HG02763 (cell line): ENCODE measurements around the gene ING1.
A peak's percentile ranks its signal among the peaks of the same experiment; 100 is the strongest.
"Not testable (repeated sequence)": the region's sequence is repeated elsewhere in the genome, so short reads cannot be mapped to it uniquely, and the experiment has no call there.

Experiments
- ATAC-seq: cut with Tn5 transposase; IDR thresholded peaks from one replicate; pipeline ENCODE4 v1.9.1; 2021; ENCODE audit warnings: mild to moderate bottlenecking, moderate library complexity; ENCODE audit not compliant: unreplicated experiment

ING1 gene

GRCh38 chr13:110713642-110713952, at the start of gene ING1:
TSS of gene ING1 (plus strand) at chr13:110713700. CDS start at chr13:110714150, 450 bp downstream.
- ATAC-seq = no peak

DNA sequence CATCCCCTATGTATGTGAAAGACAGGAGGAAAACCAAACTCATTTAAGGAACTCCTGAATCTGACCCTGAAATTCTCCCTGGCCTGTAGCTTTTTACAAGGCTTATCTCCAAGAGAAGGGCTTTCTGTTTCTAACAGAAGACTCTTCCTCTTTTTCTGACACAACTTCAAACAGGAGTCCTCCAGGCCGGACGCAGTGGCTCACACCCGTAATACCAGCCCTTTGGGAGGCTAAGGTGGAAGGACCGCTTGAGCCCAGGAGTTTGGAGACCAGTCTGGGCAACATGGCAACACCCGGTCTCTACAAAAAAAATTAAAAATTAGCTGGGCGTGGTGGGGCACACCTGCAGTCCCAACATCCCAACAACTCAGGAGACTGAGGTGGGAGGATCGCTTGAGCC, 49.5 kb upstream of the ING1 start:
- no peak for ATAC-seq

GRCh38 chr13:110664673-110665072, 48.8 kb upstream of the ING1 start:
- no peak for ATAC-seq

- no peak for ATAC-seq
These were observed 47.8 kb upstream of the ING1 start for GRCh38 chr13:110665491-110666254.

DNA sequence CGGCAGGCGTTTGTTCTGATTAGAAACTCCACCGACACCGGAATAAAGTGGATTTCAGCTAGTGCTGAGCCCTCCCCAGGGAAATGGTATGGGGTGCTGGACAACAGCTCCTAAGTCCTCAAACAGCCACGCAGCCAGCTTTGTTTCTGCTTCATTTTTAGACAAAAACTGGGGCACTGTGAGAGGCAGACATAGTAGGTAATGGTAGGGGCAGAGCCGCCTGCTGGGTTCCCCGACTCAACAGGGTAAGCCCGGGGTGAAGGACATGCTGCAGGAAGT, 47.3 kb upstream of the ING1 start:
- no peak for ATAC-seq

DNA sequence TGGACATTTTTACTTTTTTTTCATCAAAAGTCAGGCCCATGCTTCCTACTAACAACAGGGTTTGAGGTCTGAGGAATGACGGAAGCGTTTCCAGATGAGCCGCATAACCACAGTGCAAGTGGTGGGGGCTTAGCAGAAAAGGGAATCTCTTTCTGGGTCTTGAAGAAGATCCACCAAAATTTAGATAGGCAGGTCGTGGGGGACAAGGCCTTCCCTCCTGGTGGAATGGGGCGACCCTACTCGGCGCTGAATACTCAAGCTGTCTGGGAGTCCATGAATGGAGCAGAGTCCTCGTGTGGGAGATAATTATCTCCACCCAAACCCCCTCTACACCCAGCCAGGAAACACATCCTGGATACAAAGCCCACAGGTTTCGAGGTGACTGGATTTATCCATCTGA, 44.5 kb upstream of the ING1 start:
- ATAC-seq = no peak

GRCh38 chr13:110669814-110670213, 43.7 kb upstream of the ING1 start:
- not testable (repeated sequence) for ATAC-seq

DNA sequence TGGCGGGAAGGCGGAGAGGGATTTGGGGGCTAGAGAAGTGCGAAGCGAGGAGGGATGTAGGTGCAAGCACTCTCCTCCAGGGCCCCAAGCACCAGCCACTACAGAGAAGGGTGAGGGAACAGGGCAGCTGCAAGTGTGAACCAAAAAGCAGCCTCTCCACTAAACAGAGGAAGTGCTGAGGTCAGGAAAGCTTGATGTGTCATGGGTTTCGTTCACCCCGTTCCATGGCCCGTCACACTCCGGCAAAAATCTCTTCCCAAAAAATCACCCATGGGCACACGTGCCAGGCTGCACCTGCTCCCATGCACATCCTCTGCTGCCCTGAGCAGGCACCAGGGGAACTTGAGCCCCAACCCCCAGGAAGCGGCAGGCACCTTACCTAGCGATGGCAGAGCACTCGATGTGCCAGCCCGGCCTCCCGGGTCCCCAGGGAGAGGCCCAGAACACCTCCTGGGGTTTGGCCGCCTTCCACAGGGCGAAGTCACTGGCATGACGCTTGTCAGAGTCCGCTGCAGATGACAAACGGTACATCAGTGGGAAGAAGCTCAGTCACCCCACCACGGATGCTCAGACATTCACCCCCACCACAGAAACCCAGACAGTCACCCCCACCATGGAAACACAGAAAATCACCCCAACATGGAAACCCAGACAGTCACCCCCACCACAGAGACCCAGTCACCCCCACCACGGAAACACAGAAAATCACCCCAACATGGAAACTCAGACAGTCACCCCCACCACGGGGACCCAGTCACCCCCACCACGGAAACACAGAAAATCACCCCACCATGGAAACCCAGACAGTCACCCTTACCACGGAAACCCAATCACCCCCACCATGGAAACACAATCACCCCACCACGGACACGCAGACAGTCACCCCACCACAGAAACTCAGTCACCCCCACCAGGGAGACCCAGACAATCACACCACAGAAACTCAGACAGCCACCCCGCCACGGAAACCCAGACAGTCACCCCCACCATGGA, 36.6 kb upstream of the ING1 start:
- peak; percentile 64 for ATAC-seq

- no peak for ATAC-seq
These were observed 35.6 kb upstream of the ING1 start for GRCh38 chr13:110677731-110678545.

GRCh38 chr13:110680852-110681251, 32.6 kb upstream of the ING1 start:
- no peak for ATAC-seq

GRCh38 chr13:110681868-110682550, 31.5 kb upstream of the ING1 start:
- ATAC-seq = no peak

DNA sequence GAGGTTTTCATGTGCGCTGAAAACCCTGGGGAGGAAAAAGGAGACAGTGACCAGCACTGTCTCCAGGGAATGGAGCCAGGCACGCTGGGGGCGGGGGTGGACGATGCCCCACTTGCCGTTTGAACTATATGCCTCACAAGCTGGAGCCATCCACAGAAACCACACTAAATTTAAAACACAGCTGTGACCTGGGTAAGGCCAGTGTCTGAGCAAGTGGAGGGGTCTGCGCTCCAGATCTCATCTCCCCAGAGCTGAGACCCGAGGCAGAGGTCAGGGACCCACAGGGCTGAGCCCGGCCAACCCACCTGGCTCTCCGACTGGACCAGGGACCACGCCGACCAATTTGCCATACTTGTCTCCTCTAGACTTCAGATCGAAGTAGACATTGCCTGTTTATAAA, 30.8 kb upstream of the ING1 start:
- ATAC-seq = no peak

GRCh38 chr13:110683203-110683883, 30.2 kb upstream of the ING1 start:
- no peak for ATAC-seq

DNA sequence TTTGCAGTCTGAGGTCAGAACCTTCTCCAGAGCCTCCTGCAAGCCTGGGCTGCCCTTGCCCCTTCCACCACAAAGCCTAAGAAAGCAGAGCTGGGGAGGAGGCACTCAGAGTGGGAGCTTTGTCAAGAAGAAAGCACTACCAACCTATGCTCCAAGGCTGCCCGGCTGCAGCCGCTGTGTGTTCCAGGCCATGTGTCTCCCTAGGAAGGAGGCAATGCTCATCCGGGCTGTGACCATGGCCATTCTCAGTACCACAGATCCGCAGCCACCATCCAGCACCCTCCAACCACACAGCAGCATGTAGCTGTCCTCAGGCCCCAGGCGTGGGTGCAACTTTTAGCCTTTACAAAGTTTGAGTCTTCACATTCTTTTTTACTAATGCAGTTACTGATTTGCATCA, 29.6 kb upstream of the ING1 start:
- no peak for ATAC-seq

- no peak for ATAC-seq
These were observed 29.0 kb upstream of the ING1 start for GRCh38 chr13:110684388-110685056.

GRCh38 chr13:110685305-110686020, 28.0 kb upstream of the ING1 start:
- no peak for ATAC-seq

DNA sequence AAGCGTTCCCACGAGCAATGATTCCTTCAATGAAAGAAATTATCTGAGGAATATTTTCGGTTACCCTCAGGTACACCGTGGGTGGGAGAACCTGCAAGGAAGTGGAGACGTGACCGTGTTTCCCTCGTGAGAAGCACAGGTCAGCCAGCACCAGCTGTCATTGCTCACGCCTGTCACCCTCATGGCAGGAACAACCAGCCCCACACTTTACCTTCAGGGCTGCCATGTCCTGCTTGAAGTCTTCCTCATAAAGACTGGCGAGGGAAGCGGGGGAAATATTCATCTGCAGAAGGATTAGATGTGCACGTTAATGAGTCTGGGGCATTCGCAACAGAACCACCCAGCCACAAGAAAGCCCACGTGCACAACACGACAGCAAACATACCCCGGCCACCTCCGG, 25.8 kb upstream of the ING1 start:
- ATAC-seq = no peak

- no peak for ATAC-seq
These were observed 24.5 kb upstream of the ING1 start for GRCh38 chr13:110689041-110689440.

DNA sequence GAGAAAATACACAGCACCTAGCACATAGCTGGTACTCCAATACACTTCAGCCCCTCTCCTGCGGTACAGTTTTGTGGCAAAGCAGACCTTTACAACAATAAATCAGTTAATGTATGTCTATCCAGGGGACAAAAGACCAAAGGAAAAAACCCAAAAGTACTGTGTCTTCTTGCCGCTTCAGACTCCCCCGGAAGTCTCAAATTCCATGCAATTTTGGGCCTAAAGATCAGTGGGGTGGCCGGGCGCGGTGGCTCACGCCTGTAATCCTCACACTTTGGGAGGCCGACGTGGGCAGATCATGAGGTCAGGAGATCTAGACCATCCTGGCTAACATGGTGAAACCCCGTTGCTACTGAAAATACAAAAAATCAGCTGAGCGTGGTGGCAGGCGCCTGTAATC, 23.8 kb upstream of the ING1 start:
- no peak for ATAC-seq
